GM23248 (cell line): ENCODE results near the gene PIK3C3. TPM values are rescaled to one million over a fixed set of nuclear protein-coding genes. Genes with fewer than 3 reads are reported as not detected.

ENCODE experiments used
- DNase-seq: peaks from one replicate; pipeline ENCODE4 v3.0.0-alpha.2; 2015
- H2AFZ ChIP-seq: fragments of 200-600 bp; sonication (generic); 2 replicates; pipeline ENCODE4 v1.6.1; 2016; ENCODE audit warnings: antibody characterized with exemption
- H3F3A ChIP-seq: fragments of 200-600 bp; sonication (generic); 2 replicates; pipeline ENCODE4 v1.6.1; 2016; ENCODE audit warnings: mild to moderate bottlenecking, antibody characterized with exemption, mixed run types; ENCODE audit not compliant: insufficient read depth
- H3K27ac ChIP-seq: fragments of 200-600 bp; sonication (generic); 2 replicates; pipeline ENCODE4 v1.5.1; 2016; ENCODE audit warnings: mild to moderate bottlenecking
- H3K27me3 ChIP-seq: fragments of 200-600 bp; sonication (generic); replicated peaks from 2 replicates; pipeline ENCODE4 v1.6.1; 2016; ENCODE audit warnings: mild to moderate bottlenecking; ENCODE audit not compliant: insufficient read depth
- H3K36me3 ChIP-seq: fragments of 200-600 bp; sonication (generic); 2 replicates; pipeline ENCODE4 v1.6.1; 2016; ENCODE audit warnings: low read depth, mild to moderate bottlenecking
- H3K4me1 ChIP-seq: fragments of 200-600 bp; sonication (generic); 2 replicates; pipeline ENCODE4 v1.6.1; 2016; ENCODE audit warnings: mild to moderate bottlenecking; ENCODE audit not compliant: insufficient read depth
- H3K4me2 ChIP-seq: fragments of 200-600 bp; sonication (generic); one replicate; pipeline ENCODE4 v1.6.1; 2016; ENCODE audit warnings: mild to moderate bottlenecking; ENCODE audit not compliant: unreplicated experiment
- H3K4me3 ChIP-seq: fragments of 200-600 bp; sonication (generic); 2 replicates; pipeline ENCODE4 v1.5.1; 2016; ENCODE audit warnings: mild to moderate bottlenecking
- H3K79me2 ChIP-seq: fragments of 200-600 bp; sonication (generic); 2 replicates; pipeline ENCODE4 v1.6.1; 2016; ENCODE audit warnings: mild to moderate bottlenecking; ENCODE audit not compliant: insufficient read depth
- H3K9ac ChIP-seq: fragments of 200-600 bp; sonication (generic); 2 replicates; pipeline ENCODE4 v1.6.1; 2016; ENCODE audit warnings: mild to moderate bottlenecking
- H3K9me2 ChIP-seq: fragments of 200-600 bp; sonication (generic); 2 replicates; pipeline ENCODE4 v1.6.1; 2016; ENCODE audit warnings: mixed run types, mild to moderate bottlenecking, moderate library complexity; ENCODE audit not compliant: insufficient read depth
- H3K9me3 ChIP-seq: fragments of 200-600 bp; sonication (generic); one replicate; pipeline ENCODE4 v1.6.1; 2017; ENCODE audit warnings: low read depth
- H4K20me1 ChIP-seq: fragments of 200-600 bp; sonication (generic); 2 replicates; pipeline ENCODE4 v1.6.0; 2016; ENCODE audit not compliant: insufficient read depth
- EZH2 ChIP-seq: fragments of 200-600 bp; sonication (generic); IDR thresholded peaks from 2 replicates; pipeline ENCODE4 v1.6.1; 2018; ENCODE audit warnings: antibody characterized with exemption, mild to moderate bottlenecking; ENCODE audit not compliant: insufficient read depth, poor library complexity, severe bottlenecking
- EZH2phosphoT487 ChIP-seq: fragments of 200-600 bp; sonication (generic); IDR thresholded peaks from 2 replicates; pipeline ENCODE4 v1.6.1; 2018; ENCODE audit warnings: antibody characterized with exemption, moderate library complexity, mild to moderate bottlenecking, low read depth; ENCODE audit not compliant: insufficient read depth
- WGBS, 2 experiments: methylation state at CpG; one replicate each; pipeline ENCODE4 v1.1.6; 2015 to 2017; ENCODE audit warnings: low lambda C conversion rate in 2 of 2, low coverage in 1 of 2; ENCODE audit errors: missing lambda C conversion rate in 2 of 2; 5-methylcytosine and 5-hydroxymethylcytosine counted together
- in situ Hi-C: fragments of 300-500 bp; cut with MboI; formaldehyde crosslinking; loops from 2 replicates; pipeline ENCODE4 v1.15.0; 2020
- polyA plus RNA-seq: library from polyadenylated mRNA; unstranded; fragments of >200 nt; fragmentation: Nextera tagmentation; extraction: Ambion mirVana; gene quantifications from 2 replicates; pipeline ENCODE4 v1.2.1, GENCODE V29; 2016
- total RNA-seq: library from RNA; depleted of rRNA; stranded (reverse); fragments of >200 nt; shearing (Covaris generic); gene quantifications from 2 replicates; pipeline ENCODE4 v1.2.3, GENCODE V29; 2014

Gene PIK3C3
- total and polyA plus RNA-seq, 2 experiments from 2014 or later = 45.0 to 50.3 TPM

- Histone ChIP-seq H3K4me3 (no peak overlapping the region), H3K9me2 (no peaks in the 10 kb centered on the region), H2AFZ (no peak overlapping the region), H3F3A (peaks cover 2% of the 10 kb centered on the region), H3K36me3 (no peaks in the 10 kb centered on the region), H3K27ac (no peak overlapping the region), H3K9ac (no peak overlapping the region), H4K20me1 (no peaks in the 10 kb centered on the region), H3K9me3 (no peaks in the 10 kb centered on the region), H3K4me1 (peaks cover 11% of the 10 kb centered on the region), H3K27me3 (no peaks in the 10 kb centered on the region), H3K4me2 (no peak overlapping the region), H3K79me2 (no peaks in the 10 kb centered on the region)
- in situ Hi-C loops = no loop called here
- TF ChIP-seq EZH2 (no peak), EZH2phosphoT487 (no peak)
- no peak for DNase-seq
These were observed 22.1 kb upstream of the PIK3C3 start for GRCh38 chr18:41932899-41933298.

- Histone ChIP-seq H3K4me1 (peaks cover 19% of the 10 kb centered on the region), H3K79me2 (no peaks in the 10 kb centered on the region), H3K9me2 (no peaks in the 10 kb centered on the region), H3F3A (peaks cover 8% of the 10 kb centered on the region), H3K4me2 (no peak overlapping the region), H3K9me3 (no peaks in the 10 kb centered on the region), H3K36me3 (no peaks in the 10 kb centered on the region), H3K27ac (no peak overlapping the region), H4K20me1 (no peaks in the 10 kb centered on the region), H2AFZ (no peak overlapping the region), H3K27me3 (no peaks in the 10 kb centered on the region), H3K4me3 (no peak overlapping the region), H3K9ac (no peak overlapping the region)
- WGBS, 2 experiments = 50 to 53% methylated on average over 4 of the region's 4 CpGs
- TF ChIP-seq EZH2 = no peak
- TF ChIP-seq EZH2phosphoT487 = no peak
- in situ Hi-C loops = no loop called here
- DNase-seq = no peak
These were observed 21.3 kb upstream of the PIK3C3 start for GRCh38 chr18:41933778-41934177.

- in situ Hi-C loops = no loop called here
- H3K27ac ChIP-seq = no peak overlapping the region
These were observed 18.4 kb upstream of the PIK3C3 start for GRCh38 chr18:41936471-41937134.

GRCh38 chr18:41938445-41938844 is 16.6 kb upstream of the PIK3C3 start:
- 0 out of 2 replicates have a peak overlapping the region, but pooled peaks have one; percentile 32 for H2AFZ ChIP-seq
- no peaks in the 10 kb centered on the region for H3K9me3 ChIP-seq
- no peaks in the 10 kb centered on the region for H3K79me2 ChIP-seq
- peaks cover 47% of the 10 kb centered on the region for H3K4me1 ChIP-seq
- H3K4me3 ChIP-seq = no peak overlapping the region
- no peak overlapping the region for H3K9ac ChIP-seq
- no peaks in the 10 kb centered on the region for H3K27me3 ChIP-seq
- peak overlapping the region; percentile 80 for H3K4me2 ChIP-seq
- no peaks in the 10 kb centered on the region for H3K9me2 ChIP-seq
- no peak for TF ChIP-seq EZH2
- TF ChIP-seq EZH2phosphoT487 = no peak
- H3K36me3 ChIP-seq = no peaks in the 10 kb centered on the region
- 5 to 21% methylated on average over 2 of the region's 2 CpGs for WGBS, 2 experiments
- peak overlapping the region; percentile 72 for H3K27ac ChIP-seq
- H4K20me1 ChIP-seq = no peaks in the 10 kb centered on the region
- H3F3A ChIP-seq = peaks cover 38% of the 10 kb centered on the region
- in situ Hi-C loops = no loop called here
- peak; percentile 94 for DNase-seq

More at GRCh38 chr18:41936471-41937134, 18.4 kb upstream of the PIK3C3 start:
- H3K4me3 ChIP-seq = no peak overlapping the region
- H3K79me2 ChIP-seq = no peaks in the 10 kb centered on the region
- 44 to 53% methylated on average over 2 of the region's 2 CpGs for whole genome bisulfite sequencing, 2 experiments
- peaks cover 36% of the 10 kb centered on the region for H3F3A ChIP-seq
- peaks cover 47% of the 10 kb centered on the region for H3K4me1 ChIP-seq
- peak overlapping the region; percentile 72 for H2AFZ ChIP-seq
- H3K9me3 ChIP-seq = no peaks in the 10 kb centered on the region
- H3K36me3 ChIP-seq = no peaks in the 10 kb centered on the region
- H3K27me3 ChIP-seq = no peaks in the 10 kb centered on the region
- no peak overlapping the region for H3K9ac ChIP-seq
- no peak overlapping the region for H3K4me2 ChIP-seq
- H4K20me1 ChIP-seq = no peaks in the 10 kb centered on the region
- TF ChIP-seq EZH2 (no peak), EZH2phosphoT487 (no peak)
- no peaks in the 10 kb centered on the region for H3K9me2 ChIP-seq
- no peak for DNase-seq

- Histone ChIP-seq H3K27ac (peak overlapping the region; percentile 72), H3K79me2 (no peaks in the 10 kb centered on the region), H3K36me3 (no peaks in the 10 kb centered on the region), H3K4me2 (peak overlapping the region; percentile 43), H3K4me1 (peaks cover 47% of the 10 kb centered on the region), H4K20me1 (no peaks in the 10 kb centered on the region), H3K27me3 (no peaks in the 10 kb centered on the region), H3K4me3 (no peak overlapping the region), H3K9ac (no peak overlapping the region), H2AFZ (0 out of 2 replicates have a peak overlapping the region, but pooled peaks have one; percentile 15), H3K9me2 (no peaks in the 10 kb centered on the region), H3F3A (peaks cover 38% of the 10 kb centered on the region), H3K9me3 (no peaks in the 10 kb centered on the region)
- 91 to 95% methylated on average over 1 of the region's 1 CpG for WGBS, 2 experiments
- peak; percentile 33 for DNase-seq
- TF ChIP-seq EZH2 = no peak
- in situ Hi-C loops = no loop called here
These were observed 15.7 kb upstream of the PIK3C3 start for GRCh38 chr18:41939326-41939725.
